ENCODE data around the gene HDAC4.
A peak's percentile ranks its signal among the peaks of the same experiment; 100 is the strongest.
"Not testable (repeated sequence)": the region's sequence is repeated elsewhere in the genome, so short reads cannot be mapped to it uniquely, and the experiment has no call there.

Gene HDAC4

GRCh38 chr2:239400596-239401066 is at the start of gene HDAC4:
Gene HDAC4 (minus strand): TSS chr2:239401020. CDS start chr2:239352699, 48,321 bp downstream.
- no peak for DNase-seq

GRCh38 chr2:239449468-239449867 is 48.6 kb upstream of the HDAC4 start:
- DNase-seq, result not testable (repeated sequence)

GRCh38 chr2:239445771-239446524 is 45.1 kb upstream of the HDAC4 start:
- no peak for DNase-seq

GRCh38 chr2:239444626-239445577 is 44.1 kb upstream of the HDAC4 start:
- DNase-seq, result no peak

- DNase-seq, result no peak
Measured at GRCh38 chr2:239443666-239444567, 43.1 kb upstream of the HDAC4 start.

- DNase-seq, result no peak
Measured at GRCh38 chr2:239443102-239443620, 42.3 kb upstream of the HDAC4 start.

- no peak for DNase-seq
Measured at GRCh38 chr2:239442192-239442591, 41.4 kb upstream of the HDAC4 start.

GRCh38 chr2:239441261-239442078 is 40.6 kb upstream of the HDAC4 start:
- DNase-seq, result peak; percentile 31

GRCh38 chr2:239440511-239440959 is 39.7 kb upstream of the HDAC4 start:
- DNase-seq, result no peak

- DNase-seq, result no peak
Measured at GRCh38 chr2:239439754-239440315, 39.0 kb upstream of the HDAC4 start.

- DNase-seq, result no peak
Measured at GRCh38 chr2:239438995-239439753, 38.4 kb upstream of the HDAC4 start.

- DNase-seq, result no peak
Measured at GRCh38 chr2:239438368-239438767, 37.5 kb upstream of the HDAC4 start.

- no peak for DNase-seq
Measured at GRCh38 chr2:239436669-239437335, 36.0 kb upstream of the HDAC4 start.

- no peak for DNase-seq
Measured at GRCh38 chr2:239436076-239436475, 35.3 kb upstream of the HDAC4 start.

GRCh38 chr2:239433777-239434403 is 33.1 kb upstream of the HDAC4 start:
- no peak for DNase-seq

GRCh38 chr2:239432174-239432573 is 31.4 kb upstream of the HDAC4 start:
- DNase-seq, result no peak

- DNase-seq, result no peak
Measured at GRCh38 chr2:239431536-239431935, 30.7 kb upstream of the HDAC4 start.

- no peak for DNase-seq
Measured at GRCh38 chr2:239429473-239430350, 28.9 kb upstream of the HDAC4 start.
